ENCODE results near the gene VPS45. TPM values are rescaled to one million over a fixed set of nuclear protein-coding genes. Genes with fewer than 3 reads are reported as not detected.

Gene VPS45
- polyA plus RNA-seq, 1 experiment: 61.3 TPM

DNA sequence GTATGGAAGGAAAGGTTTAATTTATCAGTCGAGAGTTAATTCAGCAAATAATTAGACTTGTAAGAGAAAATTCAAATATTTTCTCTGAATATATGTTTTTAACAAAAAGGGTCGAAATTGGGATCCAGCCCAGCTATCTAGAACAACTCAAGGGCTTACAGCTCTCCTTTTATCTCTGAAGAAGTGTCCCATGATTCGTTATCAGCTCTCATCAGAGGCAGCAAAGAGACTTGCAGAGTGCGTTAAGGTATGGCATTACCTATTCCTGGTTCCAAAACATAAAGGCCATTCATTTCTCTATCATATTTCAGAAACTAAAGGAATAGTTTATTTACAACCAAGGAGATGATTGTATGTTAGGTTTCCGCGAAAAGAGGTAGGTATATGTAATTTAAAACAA is 9.4 kb downstream of the VPS45 start:
- H3K4me3 ChIP-seq (ENCODE audit: low read depth, low read length): no peak overlapping the region
- ChIA-PET POLR2A (no interaction called here), CTCF (interaction anchor here (1.3 to 3.3 kb wide), 4 partner anchors 11 to 110 kb away, joined by 3 to 16 read pairs (median 10); no protein-coding TSS in a partner anchor)
- H3K27ac ChIP-seq (ENCODE audit: low read depth, low read length): no peak overlapping the region
- H3K27me3 ChIP-seq (ENCODE audit: control insufficient read depth, insufficient read depth, low read length): no peaks in the 10 kb centered on the region
- no peaks in the 10 kb centered on the region for H3K9me3 ChIP-seq (ENCODE audit: control insufficient read depth, insufficient read depth, low read length)
- TF ChIP-seq, protein P1, sequence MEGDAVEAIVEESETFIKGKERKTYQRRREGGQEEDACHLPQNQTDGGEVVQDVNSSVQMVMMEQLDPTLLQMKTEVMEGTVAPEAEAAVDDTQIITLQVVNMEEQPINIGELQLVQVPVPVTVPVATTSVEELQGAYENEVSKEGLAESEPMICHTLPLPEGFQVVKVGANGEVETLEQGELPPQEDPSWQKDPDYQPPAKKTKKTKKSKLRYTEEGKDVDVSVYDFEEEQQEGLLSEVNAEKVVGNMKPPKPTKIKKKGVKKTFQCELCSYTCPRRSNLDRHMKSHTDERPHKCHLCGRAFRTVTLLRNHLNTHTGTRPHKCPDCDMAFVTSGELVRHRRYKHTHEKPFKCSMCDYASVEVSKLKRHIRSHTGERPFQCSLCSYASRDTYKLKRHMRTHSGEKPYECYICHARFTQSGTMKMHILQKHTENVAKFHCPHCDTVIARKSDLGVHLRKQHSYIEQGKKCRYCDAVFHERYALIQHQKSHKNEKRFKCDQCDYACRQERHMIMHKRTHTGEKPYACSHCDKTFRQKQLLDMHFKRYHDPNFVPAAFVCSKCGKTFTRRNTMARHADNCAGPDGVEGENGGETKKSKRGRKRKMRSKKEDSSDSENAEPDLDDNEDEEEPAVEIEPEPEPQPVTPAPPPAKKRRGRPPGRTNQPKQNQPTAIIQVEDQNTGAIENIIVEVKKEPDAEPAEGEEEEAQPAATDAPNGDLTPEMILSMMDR (IDR thresholded peaks at IDR 0.05; ENCODE audit: low read depth, low read length): no peak
- no peak for DNase-seq (ENCODE audit: low read depth, low spot score)

DNA sequence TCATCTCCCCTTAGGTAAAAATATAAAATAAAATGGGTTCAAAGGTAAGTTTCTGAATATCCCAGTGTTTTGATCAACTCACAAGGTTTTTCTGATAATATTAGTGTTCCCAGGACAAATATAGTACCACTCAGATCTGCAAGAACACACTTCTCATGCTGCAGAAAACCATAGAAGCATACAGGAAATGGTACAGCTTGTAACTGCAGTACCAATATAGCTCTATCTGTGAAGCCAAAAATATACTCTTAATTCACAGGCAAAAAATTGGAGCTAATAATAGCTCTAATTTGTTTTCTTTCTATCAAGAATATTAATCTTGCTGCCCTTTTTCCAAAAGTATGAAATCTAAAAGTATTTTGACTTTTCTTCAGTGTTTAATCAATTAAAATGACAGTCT is 13.2 kb downstream of the VPS45 start:
- H3K9me3 ChIP-seq (ENCODE audit: control insufficient read depth, insufficient read depth, low read length): no peaks in the 10 kb centered on the region
- DNase-seq (ENCODE audit: low read depth, low spot score): no peak
- ChIA-PET CTCF (interaction anchor here (1.2 to 1.5 kb wide), 2 partner anchors 107 to 118 kb away, joined by 3 to 5 read pairs; no protein-coding TSS in a partner anchor), POLR2A (no interaction called here)
- no peak overlapping the region for H3K4me3 ChIP-seq (ENCODE audit: low read depth, low read length)
- no peak overlapping the region for H3K27ac ChIP-seq (ENCODE audit: low read depth, low read length)
- TF ChIP-seq, protein P1 (IDR thresholded peaks at IDR 0.05; ENCODE audit: low read depth, low read length): no peak
- H3K27me3 ChIP-seq (ENCODE audit: control insufficient read depth, insufficient read depth, low read length): no peaks in the 10 kb centered on the region

DNA sequence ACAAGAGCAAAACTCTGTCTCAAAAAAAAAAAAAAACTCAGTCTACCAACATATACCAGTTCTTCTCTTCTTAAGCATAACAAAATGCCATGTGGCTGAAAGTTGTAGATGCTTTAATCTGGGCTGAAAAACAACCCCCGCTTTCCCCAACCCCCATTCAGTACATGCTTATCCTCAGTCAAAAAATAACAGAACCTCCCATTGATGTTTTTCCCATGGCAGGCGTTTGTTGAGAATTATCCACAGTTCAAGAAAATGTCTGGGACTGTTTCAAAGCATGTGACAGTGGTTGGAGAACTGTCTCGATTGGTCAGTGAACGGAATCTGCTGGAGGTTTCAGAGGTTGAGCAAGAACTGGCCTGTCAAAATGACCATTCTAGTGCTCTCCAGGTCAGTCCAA is 14.9 kb downstream of the VPS45 start:
- no peak for DNase-seq (ENCODE audit: low read depth, low spot score)
- Histone ChIP-seq H3K27ac (ENCODE audit: low read depth, low read length) (no peak overlapping the region), H3K4me3 (ENCODE audit: low read depth, low read length) (no peak overlapping the region), H3K27me3 (ENCODE audit: control insufficient read depth, insufficient read depth, low read length) (no peaks in the 10 kb centered on the region), H3K9me3 (ENCODE audit: control insufficient read depth, insufficient read depth, low read length) (no peaks in the 10 kb centered on the region)
- TF ChIP-seq, protein P1 (IDR thresholded peaks at IDR 0.05; ENCODE audit: low read depth, low read length): no peak
- POLR2A ChIA-PET: no interaction called here
- CTCF ChIA-PET: interaction anchor here (1.2 kb wide), 1 partner anchor 87 kb away, joined by 4 read pairs; no protein-coding TSS in a partner anchor

DNA sequence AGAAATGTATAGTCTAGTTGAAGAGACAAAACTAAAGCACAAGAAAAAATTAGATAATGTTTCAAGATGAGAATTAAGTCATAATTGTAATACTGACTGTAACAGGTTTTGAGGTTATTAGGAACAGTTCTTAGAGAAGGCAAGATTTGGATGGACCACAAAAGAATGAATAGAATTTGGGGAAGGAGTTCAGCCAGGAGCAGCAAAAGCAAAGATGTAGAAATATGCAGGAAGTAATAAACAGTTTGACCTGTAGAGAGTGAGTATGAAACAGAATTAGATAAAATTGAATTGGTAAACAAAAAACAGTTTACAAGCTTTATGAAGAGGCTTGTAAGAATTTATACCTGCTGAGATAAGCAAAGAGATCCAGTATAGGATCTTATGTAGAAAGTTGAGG is 16.3 kb downstream of the VPS45 start:
- no peak for DNase-seq (ENCODE audit: low read depth, low spot score)
- TF ChIP-seq, protein P1 (IDR thresholded peaks at IDR 0.05; ENCODE audit: low read depth, low read length): no peak
- ChIA-PET POLR2A (no interaction called here), CTCF (interaction anchor here (0.6 to 1.2 kb wide), 2 partner anchors 82 to 85 kb away, joined by 3 to 4 read pairs; no protein-coding TSS in a partner anchor)
- Histone ChIP-seq H3K27me3 (ENCODE audit: control insufficient read depth, insufficient read depth, low read length) (no peaks in the 10 kb centered on the region), H3K27ac (ENCODE audit: low read depth, low read length) (no peak overlapping the region), H3K4me3 (ENCODE audit: low read depth, low read length) (no peak overlapping the region), H3K9me3 (ENCODE audit: control insufficient read depth, insufficient read depth, low read length) (no peaks in the 10 kb centered on the region)

- POLR2A ChIA-PET: no interaction called here
- no peaks in the 10 kb centered on the region for H3K27me3 ChIP-seq (ENCODE audit: control insufficient read depth, insufficient read depth, low read length)
- no peak for DNase-seq (ENCODE audit: low read depth, low spot score)
- no peaks in the 10 kb centered on the region for H3K9me3 ChIP-seq (ENCODE audit: control insufficient read depth, insufficient read depth, low read length)
- H3K27ac ChIP-seq (ENCODE audit: low read depth, low read length): no peak overlapping the region
- CTCF ChIA-PET: interaction anchor here (1.2 kb wide), 1 partner anchor 102 kb away, joined by 8 read pairs; no protein-coding TSS in a partner anchor
- TF ChIP-seq, protein P1 (IDR thresholded peaks at IDR 0.05; ENCODE audit: low read depth, low read length): no peak
- H3K4me3 ChIP-seq (ENCODE audit: low read depth, low read length): no peak overlapping the region
Measured at GRCh38 chr1:150085406-150085805, 17.8 kb downstream of the VPS45 start.

Data from AG04450 (cell line).